Measurements from ENCODE around the gene TAF11L3. TPM values are rescaled to one million over a fixed set of nuclear protein-coding genes. Genes with fewer than 3 reads are reported as not detected.
"Not testable (repeated sequence)": the region's sequence is repeated elsewhere in the genome, so short reads cannot be mapped to it uniquely, and the experiment has no call there.

The TAF11L3 gene
- total and polyA plus RNA-seq, 11 donors: not detected

DNA sequence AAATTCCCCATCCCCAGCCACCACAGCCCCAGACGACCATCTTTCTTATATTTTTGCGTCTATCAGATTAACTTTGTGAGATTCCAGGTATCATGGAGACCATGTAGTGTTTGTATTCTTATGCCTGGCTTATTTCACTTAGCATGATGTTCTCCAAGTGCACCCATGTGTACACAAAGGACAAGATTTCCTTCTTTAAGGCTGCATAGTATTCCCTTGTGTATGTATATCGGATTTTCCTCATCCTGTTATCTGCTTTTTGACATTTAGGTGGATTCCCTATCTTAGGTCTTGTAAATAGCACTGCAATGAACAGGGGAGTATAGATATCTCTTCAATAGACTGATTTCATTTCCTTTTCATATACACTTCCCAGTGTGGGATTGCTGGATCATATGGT lies 25.4 kb upstream of the TAF11L3 start:
- Histone ChIP-seq H3K4me1 (no peaks in the 10 kb centered on the region), H3K27me3 (no peaks in the 10 kb centered on the region), H3K27ac (no peak overlapping the region), H3K36me3 (no peaks in the 10 kb centered on the region), H3K4me3 (no peak overlapping the region), H3K9me3 (peaks cover 0 to 4% (median 0%) of the 10 kb centered on the region in 12 donors)
- TF ChIP-seq, protein P1, sequence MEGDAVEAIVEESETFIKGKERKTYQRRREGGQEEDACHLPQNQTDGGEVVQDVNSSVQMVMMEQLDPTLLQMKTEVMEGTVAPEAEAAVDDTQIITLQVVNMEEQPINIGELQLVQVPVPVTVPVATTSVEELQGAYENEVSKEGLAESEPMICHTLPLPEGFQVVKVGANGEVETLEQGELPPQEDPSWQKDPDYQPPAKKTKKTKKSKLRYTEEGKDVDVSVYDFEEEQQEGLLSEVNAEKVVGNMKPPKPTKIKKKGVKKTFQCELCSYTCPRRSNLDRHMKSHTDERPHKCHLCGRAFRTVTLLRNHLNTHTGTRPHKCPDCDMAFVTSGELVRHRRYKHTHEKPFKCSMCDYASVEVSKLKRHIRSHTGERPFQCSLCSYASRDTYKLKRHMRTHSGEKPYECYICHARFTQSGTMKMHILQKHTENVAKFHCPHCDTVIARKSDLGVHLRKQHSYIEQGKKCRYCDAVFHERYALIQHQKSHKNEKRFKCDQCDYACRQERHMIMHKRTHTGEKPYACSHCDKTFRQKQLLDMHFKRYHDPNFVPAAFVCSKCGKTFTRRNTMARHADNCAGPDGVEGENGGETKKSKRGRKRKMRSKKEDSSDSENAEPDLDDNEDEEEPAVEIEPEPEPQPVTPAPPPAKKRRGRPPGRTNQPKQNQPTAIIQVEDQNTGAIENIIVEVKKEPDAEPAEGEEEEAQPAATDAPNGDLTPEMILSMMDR (IDR thresholded peaks at IDR 0.05): no peak
- no peak for TF ChIP-seq POLR2A (IDR thresholded peaks at IDR 0.05)
- intact Hi-C loops (cut with DNase I): no loop called here
- ATAC-seq: no peak
- WGBS, 4 donors: 83 to 90% (median 84%) methylated on average over 3 of the region's 3 CpGs
- no peak for DNase-seq

DNA sequence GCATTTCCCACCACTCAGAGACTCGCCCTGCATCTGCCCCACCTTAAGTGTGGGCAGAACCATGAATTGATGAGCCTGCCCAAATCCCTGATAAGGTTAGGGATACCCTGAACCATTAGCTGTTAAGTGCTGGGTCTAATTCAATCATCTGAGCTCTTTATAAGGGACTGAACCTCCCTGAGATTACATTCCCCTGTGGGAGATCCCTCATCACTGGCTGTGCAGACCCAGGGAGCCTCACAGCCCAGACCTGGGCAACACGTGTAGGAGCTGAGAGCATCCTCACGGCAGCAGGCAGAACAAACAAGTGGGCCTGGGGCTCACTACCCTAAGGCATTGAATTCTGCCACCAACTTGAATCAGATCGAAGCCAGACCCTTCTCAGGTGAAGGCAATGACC lies 20.7 kb upstream of the TAF11L3 start:
- WGBS, 4 donors: 41 to 51% (median 46%) methylated on average over 2 to 4 of the region's 4 CpGs
- DNase-seq (no peak), ATAC-seq (no peak)
- Histone ChIP-seq H3K4me3 (no peak overlapping the region), H3K9me3 (peaks cover 0 to 4% (median 0%) of the 10 kb centered on the region in 12 donors), H3K4me1 (no peaks in the 10 kb centered on the region), H3K27me3 (no peaks in the 10 kb centered on the region), H3K36me3 (no peaks in the 10 kb centered on the region), H3K27ac (no peak overlapping the region)
- intact Hi-C loops (cut with DNase I): no loop called here
- TF ChIP-seq, protein P1 (IDR thresholded peaks at IDR 0.05): no peak
- TF ChIP-seq POLR2A (IDR thresholded peaks at IDR 0.05): no peak

GRCh38 chr5:17497931-17498330 lies 20.2 kb upstream of the TAF11L3 start, which contains the start of gene TAF11L2:
Gene TAF11L2 (plus strand): TSS chr5:17498231.
- 80 to 82% (median 81%) methylated on average over 8 of the region's 8 CpGs for WGBS, 4 donors
- DNase-seq; intact Hi-C loops (cut with DNase I); ATAC-seq; H3K27ac ChIP-seq; H3K27me3 ChIP-seq; H3K9me3 ChIP-seq; H3K4me1 ChIP-seq; H3K4me3 ChIP-seq; H3K36me3 ChIP-seq: not testable (repeated sequence)

DNA sequence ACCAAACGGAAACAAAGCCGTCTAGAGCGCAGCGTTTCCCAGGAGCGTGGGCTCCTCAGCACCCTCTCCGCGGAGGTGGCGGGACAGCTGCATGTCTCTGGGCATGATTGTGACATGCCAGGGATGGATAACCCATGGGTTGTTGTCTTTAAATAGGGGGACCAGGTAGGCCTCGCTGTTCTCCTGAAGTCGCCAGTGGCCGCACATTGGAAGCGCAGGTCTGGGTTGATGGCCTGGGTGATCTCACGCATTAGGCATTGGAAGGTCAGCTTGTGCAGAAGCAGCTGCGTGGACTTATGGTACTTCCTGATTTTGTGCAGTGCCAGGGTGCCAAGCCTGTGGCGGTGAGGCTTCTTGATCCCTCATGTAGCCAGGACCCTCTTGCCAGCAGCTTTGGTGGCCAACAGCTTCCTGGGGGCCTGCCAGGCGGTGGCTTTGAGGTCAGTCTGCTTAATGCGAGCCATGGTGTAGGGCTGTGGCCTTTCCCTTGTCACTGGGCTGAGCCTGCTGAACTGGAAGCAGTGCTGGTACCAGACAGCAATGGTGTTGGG lies 6.3 kb upstream of the TAF11L3 start:
- Histone ChIP-seq H3K36me3 (no peaks in the 10 kb centered on the region), H3K27me3 (no peaks in the 10 kb centered on the region), H3K4me1 (no peaks in the 10 kb centered on the region), H3K9me3 (no peaks in the 10 kb centered on the region), H3K27ac (no peak overlapping the region), H3K4me3 (no peak overlapping the region)
- DNase-seq (no peak), ATAC-seq (no peak)
- intact Hi-C loops (cut with DNase I): no loop called here
- TF ChIP-seq, protein P1 (IDR thresholded peaks at IDR 0.05): no peak
- no peak for TF ChIP-seq POLR2A (IDR thresholded peaks at IDR 0.05)
- 89 to 90% (median 89%) methylated on average over 15 to 17 of the region's 17 CpGs for WGBS, 4 donors

DNA sequence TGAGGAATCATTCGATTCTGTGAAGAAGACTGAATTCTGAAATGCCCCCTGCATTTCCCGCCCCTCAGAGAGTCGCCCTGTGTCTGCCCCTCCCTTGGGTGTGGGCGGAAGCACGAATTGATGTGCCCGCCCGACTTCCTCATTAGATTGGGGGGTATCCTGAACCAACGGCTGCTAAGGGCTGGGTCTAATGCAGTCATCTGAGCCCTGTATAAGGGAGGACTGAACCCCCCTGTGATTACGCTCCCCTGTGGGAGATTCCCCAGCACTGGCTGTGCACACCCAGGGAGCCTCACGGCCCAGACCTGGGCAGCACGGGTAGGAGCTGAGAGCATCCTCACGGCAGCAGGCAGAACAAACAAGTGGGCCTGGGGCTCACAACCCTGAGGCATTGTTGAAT lies 641 bp upstream of the TAF11L3 start:
- 70 to 77% (median 75%) methylated on average over 8 to 12 of the region's 12 CpGs for whole genome bisulfite sequencing, 4 donors
- H3K9me3 ChIP-seq; H3K4me3 ChIP-seq; H3K27me3 ChIP-seq; ATAC-seq; H3K36me3 ChIP-seq; intact Hi-C loops (cut with DNase I); H3K27ac ChIP-seq; DNase-seq; H3K4me1 ChIP-seq: not testable (repeated sequence)

GRCh38 chr5:17519508-17519907 lies 1.3 kb downstream of the TAF11L3 start:
- DNase-seq; H3K4me3 ChIP-seq; H3K4me1 ChIP-seq; H3K27me3 ChIP-seq; ATAC-seq; H3K36me3 ChIP-seq; H3K27ac ChIP-seq; intact Hi-C loops (cut with DNase I); H3K9me3 ChIP-seq: not testable (repeated sequence)
- WGBS, 4 donors: 89 to 97% (median 91%) methylated on average over 8 to 9 of the region's 14 CpGs

- H3K36me3 ChIP-seq; H3K27ac ChIP-seq; H3K4me3 ChIP-seq; ATAC-seq; H3K4me1 ChIP-seq; intact Hi-C loops (cut with DNase I); H3K9me3 ChIP-seq; DNase-seq; H3K27me3 ChIP-seq: not testable (repeated sequence)
- no CpG with 5 or more reads among the region's 15 CpGs for WGBS, 4 donors
These were observed 3.3 kb downstream of the TAF11L3 start, which contains the start of gene TAF11L4 for GRCh38 chr5:17521501-17521900. Gene TAF11L4 (plus strand): TSS chr5:17521801.

- DNase-seq; H3K27ac ChIP-seq; H3K27me3 ChIP-seq; intact Hi-C loops (cut with DNase I); H3K4me3 ChIP-seq; H3K4me1 ChIP-seq; ATAC-seq; H3K36me3 ChIP-seq: not testable (repeated sequence)
- no CpG with 5 or more reads among the region's 15 CpGs for WGBS, 4 donors
- H3K9me3 ChIP-seq: peaks cover 0 to 12% (median 3%) of the 10 kb centered on the region in 12 donors
These were observed 6.8 kb downstream of the TAF11L3 start, which contains the start of gene TAF11L5 for GRCh38 chr5:17524935-17525334. Gene TAF11L5 (plus strand): TSS chr5:17525235.
